GM18502 (cell line): ENCODE results near the gene TC2N.
"Not testable (repeated sequence)": the region's sequence is repeated elsewhere in the genome, so short reads cannot be mapped to it uniquely, and the experiment has no call there.

Experiments used
- ATAC-seq: cut with Tn5 transposase; IDR thresholded peaks from one replicate; pipeline ENCODE4 v1.9.1; 2021; ENCODE audit warnings: mild to moderate bottlenecking; ENCODE audit not compliant: unreplicated experiment, poor library complexity

TC2N gene

GRCh38 chr14:91867316-91867988, at the start of gene TC2N:
TSS of gene TC2N (minus strand) at chr14:91867536. CDS start at chr14:91813769, 53,767 bp downstream.
- ATAC-seq, result no peak

DNA sequence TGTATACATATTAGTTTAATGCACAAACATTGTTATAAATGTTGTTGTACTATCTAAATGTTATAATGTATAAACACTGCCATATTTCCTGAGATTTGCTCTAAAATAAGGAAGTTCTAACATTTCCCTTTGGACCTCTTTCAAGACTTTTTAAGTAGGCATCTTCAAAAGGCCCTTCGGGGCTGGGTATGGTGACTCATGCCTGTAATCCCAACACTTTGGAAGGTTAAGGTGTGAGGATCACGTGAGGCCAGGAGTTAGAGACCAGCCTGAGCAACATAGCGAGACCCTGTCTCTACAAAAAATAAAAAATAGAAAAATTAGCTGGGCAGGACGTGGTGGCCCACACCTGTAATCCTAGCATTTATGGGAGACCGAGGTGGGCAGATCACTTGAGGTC, 44.7 kb upstream of the TC2N start:
- ATAC-seq, result no peak

DNA sequence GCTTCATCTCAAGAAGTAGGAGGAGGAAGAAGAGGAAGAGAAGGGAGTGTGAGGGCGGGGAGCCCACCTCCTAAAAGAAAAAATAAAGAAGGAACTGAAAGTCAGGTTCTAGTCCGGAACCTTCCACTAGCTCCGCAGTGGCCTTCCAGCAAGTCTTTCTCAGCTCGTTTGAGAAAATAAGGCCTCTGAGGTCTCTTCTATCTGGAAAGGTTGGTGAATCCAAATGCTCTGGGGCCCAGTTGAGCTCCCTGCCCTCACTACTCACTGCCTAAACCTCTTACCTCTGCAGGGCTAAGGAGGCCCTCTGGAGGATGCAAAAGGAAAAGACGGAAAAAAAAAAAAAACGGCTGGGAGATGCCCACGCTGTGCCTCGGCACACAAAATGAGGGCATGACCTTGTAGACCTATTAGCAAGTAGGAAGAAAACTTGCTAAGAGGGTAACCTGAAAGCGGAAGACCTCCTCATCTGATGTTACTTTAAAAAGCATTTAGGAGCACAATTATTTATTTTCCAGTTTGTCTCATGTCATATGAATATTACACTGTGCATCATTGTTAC, 44.2 kb upstream of the TC2N start:
- ATAC-seq, result no peak

- ATAC-seq, result no peak
Observed at GRCh38 chr14:91910196-91910595, 42.9 kb upstream of the TC2N start.

DNA sequence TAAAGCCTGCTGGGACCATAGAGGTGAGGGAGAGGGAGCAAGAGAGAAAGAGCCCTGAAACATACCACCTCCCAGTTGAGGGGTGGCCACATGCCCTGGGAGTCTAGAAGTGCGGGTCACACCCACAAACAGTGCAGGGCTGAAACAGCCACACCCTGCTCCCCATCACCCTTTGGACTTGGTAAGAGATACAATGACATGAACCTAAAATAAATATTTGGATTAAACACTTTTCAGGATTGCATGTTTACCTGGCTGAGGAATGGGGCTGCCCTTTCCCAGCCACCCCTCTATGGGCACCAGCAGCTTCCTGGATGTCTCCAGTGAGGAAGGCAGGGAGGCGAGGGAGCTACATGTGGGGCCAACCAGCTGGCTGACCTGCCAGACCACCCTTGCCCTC, 39.0 kb upstream of the TC2N start:
- ATAC-seq, result no peak

DNA sequence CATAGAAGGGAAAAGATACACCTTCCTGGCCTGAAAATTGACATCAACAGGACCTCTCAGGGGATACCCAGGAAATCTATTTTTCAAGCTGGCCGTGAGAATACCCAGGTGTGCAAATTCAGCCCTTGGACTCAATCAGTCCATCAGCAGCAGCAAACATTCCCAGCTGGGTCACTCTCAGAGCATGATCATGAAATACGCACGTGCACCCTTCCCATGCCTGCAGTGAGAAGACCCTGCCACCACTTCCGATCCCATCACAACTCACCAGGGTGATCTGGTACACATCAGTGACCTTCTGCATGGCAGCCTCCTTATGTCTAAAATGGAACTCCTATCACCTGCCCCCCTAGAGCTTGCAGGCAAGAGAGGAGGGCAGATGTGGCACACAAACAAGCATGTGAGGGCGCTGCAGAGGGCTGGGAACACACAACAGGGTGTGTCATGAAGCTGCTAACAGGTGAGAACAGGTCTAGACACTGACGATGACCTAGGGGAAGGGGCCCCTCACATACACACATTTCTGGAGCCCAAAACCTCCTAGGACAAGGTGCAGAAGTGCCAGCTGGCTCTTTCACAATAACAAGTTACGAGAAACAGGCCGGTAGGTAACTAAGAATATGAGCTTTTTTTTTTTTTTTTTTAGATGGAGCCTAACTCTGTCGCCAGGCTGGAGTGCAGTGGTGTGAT, 37.8 kb upstream of the TC2N start:
- no peak for ATAC-seq

- ATAC-seq, result no peak
Observed at GRCh38 chr14:91904483-91904882, 37.1 kb upstream of the TC2N start.

- no peak for ATAC-seq
Observed at GRCh38 chr14:91903070-91903469, 35.7 kb upstream of the TC2N start.

- ATAC-seq, result no peak
Observed at GRCh38 chr14:91902336-91902735, 35.0 kb upstream of the TC2N start.

DNA sequence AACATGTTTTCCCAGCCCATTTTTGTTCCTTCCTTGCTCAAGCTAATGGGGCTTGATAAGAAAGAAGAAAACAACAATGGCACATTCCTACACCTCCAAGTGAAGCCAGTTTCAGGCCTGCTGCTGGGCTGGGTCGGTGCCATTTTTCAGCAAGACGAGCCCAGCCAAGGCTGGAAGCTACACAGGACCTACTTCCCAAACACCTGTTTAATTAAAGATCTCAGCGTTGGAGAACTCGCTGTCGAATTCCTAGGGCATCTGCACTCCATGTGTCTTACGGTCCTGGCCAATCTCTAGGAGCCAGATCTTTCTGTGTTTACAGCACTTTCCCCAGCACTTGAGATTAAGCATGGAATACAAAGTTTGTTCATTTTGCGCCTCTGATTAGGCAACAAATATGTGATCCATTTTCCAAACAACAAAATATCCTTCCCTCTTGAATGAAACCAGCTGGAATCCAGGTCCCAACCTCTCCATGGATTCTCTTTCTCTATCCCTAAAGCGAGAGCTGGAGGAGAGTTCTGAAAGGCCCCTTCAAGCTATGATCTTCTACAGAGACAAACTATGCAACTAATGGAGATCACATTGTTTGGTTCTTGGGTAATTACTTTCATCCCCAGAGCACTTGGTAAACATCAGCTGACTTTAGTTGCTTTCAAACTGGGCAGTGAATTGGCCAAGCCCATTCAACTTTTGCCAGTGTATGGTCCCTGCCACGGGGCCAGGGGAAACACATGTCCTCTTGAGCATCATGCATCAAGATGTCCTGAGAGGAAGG, 34.3 kb upstream of the TC2N start:
- no peak for ATAC-seq

- no peak for ATAC-seq
Observed at GRCh38 chr14:91899806-91900205, 32.5 kb upstream of the TC2N start.

GRCh38 chr14:91899213-91899612, 31.9 kb upstream of the TC2N start:
- no peak for ATAC-seq

GRCh38 chr14:91898372-91898771, 31.0 kb upstream of the TC2N start:
- no peak for ATAC-seq

DNA sequence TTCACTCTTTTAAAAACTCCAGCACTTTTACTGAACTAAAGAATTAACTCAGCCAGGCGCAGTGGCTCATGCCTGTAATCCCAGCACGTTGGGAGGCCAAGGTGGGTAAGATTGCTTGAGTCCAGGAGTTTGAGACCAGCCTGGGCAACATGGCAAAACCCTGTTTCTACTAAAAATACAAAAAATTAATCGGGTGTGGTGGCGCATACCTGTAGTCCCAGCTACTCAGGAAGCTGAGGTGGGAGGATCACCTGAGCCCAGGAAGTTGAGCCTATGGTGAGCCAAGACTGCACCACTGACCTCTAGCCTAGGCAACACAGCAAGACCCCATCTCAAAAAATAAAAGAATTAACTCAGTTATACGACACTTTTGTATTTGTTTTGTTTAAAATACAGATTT, 30.4 kb upstream of the TC2N start:
- not testable (repeated sequence) for ATAC-seq

GRCh38 chr14:91897106-91897701, 29.9 kb upstream of the TC2N start:
- no peak for ATAC-seq

DNA sequence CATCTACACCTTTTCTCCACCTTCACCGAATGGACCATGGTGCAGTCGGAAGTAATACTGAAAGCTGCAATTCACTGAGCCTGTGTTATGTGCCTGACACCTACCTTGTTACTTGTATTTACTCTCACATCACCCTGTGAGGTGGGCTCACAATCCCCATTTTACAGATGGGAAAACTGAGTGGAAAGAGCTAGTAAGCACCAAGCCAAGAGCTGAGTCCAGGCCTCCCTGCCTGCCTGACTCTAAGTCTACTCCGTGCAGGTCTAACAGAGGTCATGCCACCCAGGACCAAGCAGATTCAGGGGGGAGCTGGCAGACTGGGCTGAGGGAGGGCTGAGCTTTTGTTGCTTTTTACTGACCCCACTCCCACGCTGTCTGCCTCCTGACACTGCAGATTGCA, 29.1 kb upstream of the TC2N start:
- ATAC-seq, result no peak

- no peak for ATAC-seq
Observed at GRCh38 chr14:91893669-91894068, 26.3 kb upstream of the TC2N start.

GRCh38 chr14:91893007-91893406, 25.7 kb upstream of the TC2N start:
- ATAC-seq, result no peak

- ATAC-seq, result no peak
Observed at GRCh38 chr14:91891721-91892220, 24.4 kb upstream of the TC2N start.

- ATAC-seq, result no peak
Observed at GRCh38 chr14:91891101-91891500, 23.8 kb upstream of the TC2N start.
